Activated CD8-positive, alpha-beta memory T cell treated with anti-CD3 and anti-CD28 coated beads for 1 hour (primary cell): ENCODE measurements around the gene FAM185A.
"Not testable (repeated sequence)": the region's sequence is repeated elsewhere in the genome, so short reads cannot be mapped to it uniquely, and the experiment has no call there.

ENCODE experiments used
- DNase-seq, 2 donors: peaks; one replicate each; pipeline ENCODE4 v3.0.0-alpha.2; 2020; ENCODE audit warnings: low read depth in 1 of 2; ENCODE audit errors: extremely low read depth in 1 of 2

Gene FAM185A

DNA sequence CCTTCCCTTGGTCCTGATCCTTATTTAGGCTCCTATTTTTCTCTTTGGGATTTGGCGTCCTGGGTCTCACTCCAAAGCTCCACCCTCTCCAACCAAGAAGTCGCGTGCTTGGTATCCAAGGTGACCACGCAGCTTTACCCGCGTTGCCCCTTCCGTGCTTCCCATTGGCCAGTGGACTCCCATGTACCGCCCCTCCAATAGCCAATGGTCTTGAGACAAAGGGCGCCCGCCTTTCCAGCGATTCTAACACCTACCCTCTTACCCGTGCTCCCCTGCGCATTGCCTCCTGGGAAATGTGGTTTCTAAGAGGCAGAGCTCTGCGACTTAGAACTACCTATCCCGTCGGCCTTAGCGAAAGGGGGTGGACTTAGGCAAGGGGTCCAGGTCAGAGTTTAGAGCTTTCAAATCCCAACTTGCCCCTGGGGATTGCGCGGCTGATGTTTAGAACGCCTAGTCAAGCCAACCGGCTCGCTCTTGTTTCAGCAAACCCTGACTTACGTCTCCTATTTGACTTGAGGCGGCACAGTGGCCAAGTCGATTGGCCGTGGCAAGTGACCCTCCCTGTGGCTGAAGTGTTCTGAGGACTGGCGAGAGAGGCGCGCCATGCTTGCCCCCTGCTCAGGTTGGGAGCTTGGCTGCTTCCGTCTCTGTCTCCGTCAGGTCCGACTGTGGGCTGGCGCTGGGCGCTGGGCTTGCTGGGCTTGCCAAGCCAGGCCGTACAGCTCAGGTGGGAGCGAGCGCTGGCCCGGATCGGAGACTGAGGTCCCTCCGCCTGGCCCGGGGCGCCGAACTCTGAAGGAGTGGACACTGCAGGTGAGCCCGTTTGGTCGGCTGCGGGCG lies at the start of gene FAM185A:
Gene FAM185A, plus strand, starts transcription at position 395 of the 840 bp plus-strand sequence. Its CDS starts 209 bp downstream, at position 604.
- peak; percentile 85 to 89 for DNase-seq

DNA sequence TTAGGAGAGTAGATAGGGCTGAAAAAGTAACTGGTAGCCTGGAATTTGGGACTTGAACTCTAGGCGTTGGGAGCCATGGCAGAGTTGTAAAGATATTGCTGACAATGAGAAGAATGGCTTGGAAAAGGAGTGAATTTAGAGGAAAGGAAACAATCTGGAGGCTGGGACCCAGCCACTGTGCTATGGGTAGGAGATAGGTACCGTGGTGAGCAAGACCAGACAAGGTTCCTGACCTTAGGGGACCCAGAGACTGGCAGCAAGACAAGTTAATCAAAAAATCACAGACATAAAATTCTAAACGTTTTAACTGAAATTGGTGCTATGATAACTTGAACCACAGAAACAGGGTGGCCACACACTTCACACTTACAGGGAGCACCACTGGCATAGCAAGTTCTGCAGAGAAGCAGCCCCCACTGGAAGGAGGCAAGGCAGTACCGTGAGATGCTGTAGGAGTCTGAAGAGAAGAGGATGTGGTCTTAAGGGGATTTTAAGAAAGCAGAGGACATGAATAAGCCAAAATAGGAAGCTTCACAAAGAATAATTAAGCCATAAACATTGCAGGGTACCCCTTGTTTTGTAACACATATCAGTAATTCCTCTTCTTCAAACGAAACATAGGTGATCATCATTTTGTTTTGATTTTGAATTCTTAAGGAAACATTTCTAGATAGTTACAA lies 35.6 kb upstream of the FAM185A start:
- not testable (repeated sequence) for DNase-seq

DNA sequence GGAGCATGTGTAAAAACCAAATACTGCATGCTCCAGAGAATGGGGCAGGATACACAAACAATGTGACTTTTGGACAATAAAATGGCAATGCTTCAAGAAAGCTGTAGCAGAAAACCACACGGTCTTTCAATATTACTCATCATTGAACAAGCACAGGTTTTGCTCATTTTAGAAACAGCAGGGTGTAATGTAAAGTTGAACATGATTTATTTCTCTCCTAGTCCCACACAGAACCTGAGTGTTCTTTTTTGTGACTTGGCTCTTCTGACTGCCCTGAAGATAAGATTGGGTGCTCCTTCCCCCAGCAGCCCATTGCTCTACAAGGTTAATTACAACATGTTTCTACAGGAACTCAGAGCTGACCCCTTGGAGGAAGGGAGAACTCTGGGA lies 35.1 kb upstream of the FAM185A start:
- not testable (repeated sequence) for DNase-seq

DNA sequence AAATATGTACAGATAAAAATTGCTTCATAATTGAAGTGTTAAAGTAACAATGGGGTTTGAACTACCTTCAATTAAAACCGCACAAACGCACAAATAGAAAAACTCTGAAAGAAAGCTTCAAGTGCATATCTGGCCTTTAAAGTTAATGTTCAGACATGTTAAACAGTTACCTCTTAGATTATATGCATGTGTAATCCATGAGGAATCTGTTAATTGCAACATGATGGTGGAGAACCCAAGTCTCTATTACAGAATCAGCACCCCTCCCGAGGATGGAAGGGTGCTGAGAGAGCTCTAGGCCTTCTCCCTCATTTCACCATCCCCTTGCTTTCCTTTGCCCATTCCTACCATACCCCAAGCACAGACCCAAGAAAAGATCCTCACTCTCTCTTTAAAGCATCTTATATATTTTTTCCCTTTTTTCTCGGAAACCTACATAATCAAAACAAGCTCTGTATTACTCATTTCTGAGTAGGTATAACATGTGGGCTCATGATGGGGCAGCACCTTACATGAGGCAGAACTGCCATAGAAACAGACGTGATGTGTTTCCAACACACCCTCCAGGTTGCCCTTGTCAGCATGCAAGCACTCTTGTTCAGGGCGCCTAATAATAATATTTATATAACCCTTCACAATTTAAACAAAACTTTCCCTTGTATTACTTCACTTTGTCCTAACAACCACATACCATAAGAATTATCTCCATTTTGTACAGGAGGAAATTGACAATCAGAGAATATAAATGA lies 33.9 kb upstream of the FAM185A start:
- DNase-seq: not testable (repeated sequence)

DNA sequence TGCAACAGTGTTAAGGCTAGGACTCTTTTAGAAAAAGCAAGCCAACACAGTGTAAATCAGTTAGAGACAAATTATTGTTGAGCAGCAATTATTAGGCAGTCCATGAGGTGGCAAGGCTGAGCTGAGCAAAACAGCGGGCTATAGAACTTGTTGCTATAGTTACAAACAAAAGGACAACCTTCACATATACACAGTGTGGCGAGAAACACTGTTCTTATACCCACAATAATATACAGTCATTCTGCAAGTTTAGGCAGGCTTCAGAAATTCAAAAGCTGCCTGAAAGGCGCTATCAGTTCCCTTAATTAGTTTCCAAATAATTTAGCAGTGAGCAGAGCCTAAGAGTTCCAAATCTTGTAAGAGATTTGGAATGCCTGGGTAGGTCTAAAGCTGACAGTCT lies 33.1 kb upstream of the FAM185A start:
- not testable (repeated sequence) for DNase-seq

DNA sequence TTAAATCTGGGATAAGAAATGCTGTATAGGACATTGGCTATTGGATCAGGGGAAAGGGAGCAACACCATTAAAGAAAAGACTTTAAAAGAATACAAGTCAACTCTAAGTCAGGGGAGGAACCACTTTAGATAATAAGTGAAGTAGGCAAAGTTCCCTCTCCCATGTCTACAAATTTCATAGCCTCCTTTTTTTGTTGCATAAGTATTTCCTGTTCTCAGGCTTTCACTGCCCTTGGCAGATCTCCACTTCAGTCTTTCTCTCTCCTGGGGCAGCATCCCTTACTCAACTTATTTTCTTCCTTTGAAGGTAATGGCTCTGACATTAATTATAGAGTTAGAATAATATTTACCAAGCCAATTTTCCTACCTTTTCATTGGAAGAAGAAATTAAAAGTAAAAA lies 30.3 kb upstream of the FAM185A start:
- not testable (repeated sequence) for DNase-seq

DNA sequence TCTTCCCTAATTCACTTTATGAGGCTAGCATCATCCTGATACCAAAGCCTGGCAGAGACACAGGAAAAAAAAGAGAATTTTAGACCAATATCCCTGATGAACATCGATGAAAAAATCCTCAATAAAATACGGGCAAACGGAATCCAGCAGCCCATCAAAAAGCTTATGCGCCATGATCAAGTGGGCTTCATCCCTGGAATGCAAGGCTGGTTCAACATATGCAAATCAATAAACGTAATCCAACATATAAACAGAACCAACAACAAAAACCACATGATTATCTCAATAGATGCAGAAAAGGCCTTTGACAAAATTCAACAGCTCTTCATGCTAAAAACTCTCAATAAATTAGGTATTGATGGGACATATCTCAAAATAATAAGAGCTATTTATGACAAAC lies 22.6 kb upstream of the FAM185A start:
- not testable (repeated sequence) for DNase-seq

DNA sequence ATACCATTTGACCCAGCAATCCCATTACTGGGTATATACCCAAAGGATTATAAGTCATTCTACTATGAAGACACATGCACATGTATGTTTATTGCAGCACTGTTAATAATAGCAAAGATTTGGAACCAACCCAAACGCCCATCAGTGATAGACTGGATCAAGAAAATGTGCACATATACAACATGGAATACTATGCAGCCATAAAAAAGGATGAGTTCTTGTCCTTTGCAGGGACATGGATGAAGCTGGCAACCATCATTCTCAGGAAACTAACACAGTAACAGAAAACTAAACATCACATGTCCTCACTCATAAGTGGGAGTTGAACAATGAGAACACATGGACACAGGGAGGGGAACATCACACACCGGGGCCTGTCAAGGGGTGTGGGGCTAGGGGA lies 19.1 kb upstream of the FAM185A start:
- not testable (repeated sequence) for DNase-seq

DNA sequence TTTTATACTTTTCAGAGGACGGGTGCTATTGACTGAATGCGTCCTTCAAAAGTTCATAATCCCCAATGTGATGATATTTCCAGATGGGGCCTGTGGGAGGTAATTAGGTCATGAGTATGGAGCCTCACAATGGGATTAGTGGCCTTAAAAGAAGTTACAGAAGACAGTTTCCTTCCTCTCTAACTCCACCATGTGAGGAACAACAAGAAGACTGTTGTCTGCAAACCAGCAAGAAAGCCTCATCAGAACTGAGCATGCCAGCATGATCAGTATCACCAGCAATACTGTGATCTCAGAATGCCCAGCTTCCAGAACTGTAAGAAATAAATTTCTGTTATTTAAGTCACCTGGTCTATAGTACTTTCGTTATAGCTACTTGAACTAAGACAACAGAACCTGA lies 18.4 kb upstream of the FAM185A start:
- DNase-seq: not testable (repeated sequence)

DNA sequence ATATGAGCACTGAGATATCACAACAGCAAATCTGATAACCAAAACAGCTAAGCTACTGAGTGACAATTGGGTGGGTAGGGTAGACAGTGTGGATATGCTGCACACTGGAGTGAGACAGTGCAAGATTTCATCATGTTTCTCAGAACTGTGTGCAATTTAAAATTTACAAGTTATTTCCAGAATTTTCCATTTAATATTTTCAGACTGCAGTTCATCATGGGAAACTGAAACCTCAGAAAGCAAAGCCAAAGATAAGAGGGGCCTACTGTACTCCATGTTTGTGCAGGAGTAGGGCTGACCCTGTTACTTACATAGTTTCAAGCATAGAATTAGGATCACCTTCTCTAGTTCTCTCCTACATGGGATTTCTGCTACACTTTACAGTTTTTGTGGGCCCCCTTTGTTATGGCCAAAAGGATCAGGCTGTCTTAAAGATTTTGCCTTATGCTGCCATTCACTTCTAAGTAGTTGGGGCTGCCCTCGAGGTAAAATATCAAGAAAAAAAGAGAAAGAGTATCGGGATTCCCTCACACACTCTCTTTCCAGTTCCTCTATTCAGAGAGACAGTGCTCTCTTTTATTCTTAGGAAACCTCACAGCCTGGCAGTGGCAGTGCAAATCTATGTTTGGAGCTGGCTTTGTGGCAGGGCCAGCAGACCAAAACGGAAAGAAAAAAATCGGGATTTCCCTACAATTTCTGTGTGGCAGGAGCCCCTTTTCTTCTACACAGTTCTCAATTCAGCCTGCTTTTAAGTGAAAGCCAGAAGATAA lies 6.6 kb upstream of the FAM185A start:
- DNase-seq: not testable (repeated sequence)

DNA sequence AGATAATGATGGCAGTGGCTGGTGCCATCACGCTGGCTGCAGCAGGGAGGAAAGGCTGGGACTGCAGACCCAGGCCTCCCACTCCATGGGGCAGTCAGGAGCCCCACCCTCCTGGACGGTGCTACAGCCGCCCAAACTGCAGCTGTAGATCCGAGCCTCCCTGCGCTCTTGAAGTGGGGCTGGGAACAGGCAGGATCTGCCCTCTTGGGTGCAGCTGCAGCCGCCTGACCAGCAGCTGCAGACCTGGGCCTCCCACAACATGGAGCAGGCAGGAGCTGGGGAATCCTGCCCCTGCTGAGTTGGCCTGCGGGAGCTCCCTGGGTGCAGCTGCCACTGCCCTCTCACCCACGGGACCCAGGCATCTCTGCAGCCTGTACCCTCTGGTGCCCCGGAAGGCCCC lies 4.9 kb upstream of the FAM185A start:
- DNase-seq: not testable (repeated sequence)

DNA sequence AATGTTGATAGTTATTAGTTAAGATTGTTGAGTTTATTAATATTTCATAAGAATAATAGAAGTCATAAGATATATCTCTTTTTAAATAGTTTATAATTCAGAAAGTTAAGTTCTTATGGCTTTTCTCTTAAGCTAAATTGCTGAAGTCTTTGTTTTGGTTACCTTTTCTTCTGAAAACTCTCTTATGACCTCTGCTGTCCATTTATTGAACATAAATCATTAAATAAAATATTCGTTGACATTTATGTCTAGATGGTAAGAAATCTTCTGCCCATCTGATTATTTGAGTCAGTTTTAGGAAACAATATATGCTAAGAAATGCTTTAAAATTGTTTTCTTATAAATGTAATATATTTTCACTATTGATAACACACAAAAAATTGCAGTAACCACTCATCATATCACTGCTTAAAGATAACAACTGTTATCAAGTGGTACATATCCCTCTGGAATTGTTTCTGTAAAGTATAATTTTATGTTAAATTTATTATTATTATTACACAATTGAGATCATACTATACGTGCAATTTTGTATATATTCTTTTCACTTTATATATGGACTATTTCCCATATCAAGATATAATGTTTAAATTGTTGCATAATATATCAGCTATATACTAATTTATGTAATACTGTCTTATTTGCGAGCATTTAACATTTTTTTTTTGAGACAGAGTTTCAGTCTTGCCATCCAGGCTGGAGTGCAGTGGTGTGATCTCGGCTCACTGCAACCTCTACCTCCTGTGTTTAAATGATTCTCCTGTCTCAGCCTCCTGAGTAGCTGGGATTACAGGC lies 3.1 kb upstream of the FAM185A start:
- DNase-seq: not testable (repeated sequence)

DNA sequence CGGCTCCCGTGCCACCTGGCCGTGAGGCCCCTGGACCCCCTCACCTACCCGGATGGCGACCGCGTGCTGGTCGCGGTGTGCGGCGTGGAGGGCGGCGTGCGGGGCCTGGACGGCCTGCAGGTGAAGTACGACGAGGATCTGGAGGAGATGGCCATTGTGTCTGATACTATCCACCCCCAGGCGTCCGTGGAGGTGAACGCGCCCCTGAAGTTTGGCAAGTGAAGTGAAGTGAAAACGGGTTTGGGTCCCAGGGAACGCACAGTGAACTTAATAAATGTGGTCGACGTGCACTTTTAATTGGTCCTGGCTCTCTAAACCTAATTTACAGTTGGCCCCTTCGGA lies 617 bp downstream of the FAM185A start:
- not testable (repeated sequence) for DNase-seq

DNA sequence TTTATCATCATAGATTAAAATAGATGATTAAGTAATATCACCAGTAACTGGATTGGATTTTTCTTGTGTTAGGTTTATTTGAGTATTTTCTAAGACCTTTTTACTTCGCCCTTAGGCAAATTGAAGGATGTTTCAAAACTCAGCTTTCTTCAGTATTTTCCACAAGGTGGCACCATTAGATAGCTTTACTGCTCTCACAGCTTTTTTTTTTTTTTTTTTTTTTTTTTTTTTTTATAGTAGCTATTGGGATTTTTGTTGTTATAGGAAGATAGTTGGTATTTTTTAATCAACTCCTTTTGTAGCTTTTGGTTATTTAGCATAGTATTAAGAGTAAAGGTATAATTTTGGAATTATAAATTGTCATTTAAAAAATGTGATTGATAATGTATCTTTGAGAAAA lies 9.4 kb downstream of the FAM185A start:
- DNase-seq: not testable (repeated sequence)

DNA sequence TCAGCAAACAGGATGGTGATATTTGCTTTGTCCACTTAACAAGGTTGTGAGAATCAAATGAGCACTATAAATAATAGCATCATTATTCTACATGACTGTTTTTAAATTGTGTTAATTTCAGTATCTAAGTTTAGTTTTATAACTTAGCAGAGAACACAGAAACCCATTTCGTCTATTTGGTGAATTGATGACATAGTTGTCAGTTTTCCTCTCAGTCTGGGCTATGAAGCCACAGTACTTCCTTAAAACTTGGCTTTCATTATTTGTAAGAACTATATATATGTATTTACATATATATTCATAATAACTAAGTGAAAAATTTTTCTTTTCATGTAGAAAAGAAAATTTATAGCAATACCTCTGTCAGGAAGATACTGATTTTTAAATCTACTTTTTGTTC lies 11.1 kb downstream of the FAM185A start:
- not testable (repeated sequence) for DNase-seq

DNA sequence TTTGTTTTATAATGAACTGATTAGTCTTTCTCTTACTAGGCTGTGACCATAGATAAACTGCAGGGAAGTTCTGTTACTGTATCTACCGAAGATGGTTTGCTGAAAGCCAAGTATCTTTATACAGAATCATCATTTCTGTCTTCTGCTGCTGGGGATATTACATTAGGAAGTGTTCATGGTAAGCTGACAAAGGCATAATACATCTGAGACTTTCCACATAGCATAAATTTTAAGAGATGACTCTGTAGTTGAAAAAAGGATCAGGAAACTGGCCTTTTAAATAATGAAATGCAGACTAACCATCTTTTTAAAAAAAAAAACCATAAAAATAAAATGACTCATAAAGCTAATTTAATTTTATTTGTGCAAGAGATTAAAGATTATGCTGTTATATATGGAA lies 12.4 kb downstream of the FAM185A start:
- DNase-seq: not testable (repeated sequence)

DNA sequence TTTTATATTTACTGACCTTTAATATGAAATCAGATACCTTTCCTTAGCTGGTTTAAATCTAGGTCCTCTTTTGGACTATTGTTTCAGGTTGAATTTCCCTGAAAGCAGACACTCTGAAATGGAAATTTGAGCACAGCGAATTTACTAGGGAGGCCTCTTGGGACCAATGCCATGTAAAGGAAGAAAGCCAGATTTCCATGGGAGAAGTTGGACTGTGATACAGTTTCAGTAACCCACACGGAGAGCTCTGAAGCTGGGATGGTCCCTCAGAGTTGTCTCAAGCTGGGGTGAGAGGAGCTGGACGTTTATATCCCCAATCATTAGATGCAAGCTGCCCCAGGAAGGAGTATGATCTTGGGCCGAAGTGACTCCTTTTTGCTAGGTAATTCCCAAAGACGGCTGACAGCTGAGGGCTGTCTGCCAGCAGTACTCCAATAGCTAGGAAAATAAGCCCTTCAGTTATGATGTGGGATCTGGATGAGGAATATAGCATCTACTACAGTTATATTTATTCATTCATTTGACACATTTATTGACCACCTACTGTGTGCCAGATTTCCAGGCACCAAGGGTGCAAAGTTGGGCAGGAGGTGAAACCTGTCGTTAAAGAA lies 14.6 kb downstream of the FAM185A start:
- DNase-seq: not testable (repeated sequence)

DNA sequence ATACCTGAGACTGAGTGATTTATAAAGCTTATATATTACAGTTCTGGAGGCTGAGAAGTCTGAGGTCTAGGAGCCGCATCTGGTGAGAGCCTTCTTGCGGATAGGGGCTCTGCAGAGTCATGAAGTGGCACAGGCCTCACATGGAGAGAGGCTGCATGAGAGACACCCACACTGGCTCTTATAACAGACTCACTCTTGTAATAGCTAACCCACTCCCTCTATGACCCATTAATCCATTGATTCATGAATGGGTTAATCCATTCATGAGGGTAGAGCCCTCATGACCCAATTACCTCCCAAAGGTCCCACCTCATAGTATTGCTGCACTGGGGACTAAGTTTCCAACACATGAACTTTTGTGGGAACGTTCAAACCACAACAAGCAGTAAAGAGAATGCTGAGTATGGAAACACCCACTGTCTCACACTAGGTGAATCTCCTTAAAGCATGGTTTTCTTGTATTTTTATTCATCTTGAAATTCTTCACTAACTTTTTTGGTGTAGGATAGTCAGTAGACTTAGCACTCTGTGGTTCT lies 20.9 kb downstream of the FAM185A start:
- DNase-seq: not testable (repeated sequence)

DNA sequence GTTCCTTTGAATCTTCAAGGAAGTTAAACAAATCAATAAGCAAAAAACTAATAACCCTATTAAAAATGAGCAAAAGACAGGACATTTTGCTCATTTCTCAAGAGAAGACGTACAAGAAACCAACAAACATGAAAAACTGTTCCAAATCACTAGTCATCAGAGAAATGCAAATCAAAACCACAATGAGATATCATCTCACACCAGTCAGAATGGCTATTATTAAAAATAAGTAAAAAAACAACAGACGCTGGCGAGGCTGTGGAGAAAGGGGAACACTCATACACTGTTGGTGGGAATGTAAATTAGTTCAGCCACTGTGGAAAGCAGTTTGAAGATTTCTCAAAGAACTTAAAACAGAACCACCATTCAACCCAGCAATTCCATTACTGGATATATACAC lies 21.7 kb downstream of the FAM185A start:
- not testable (repeated sequence) for DNase-seq
